ENCODE results near the gene PSMD13.

The PSMD13 gene

DNA sequence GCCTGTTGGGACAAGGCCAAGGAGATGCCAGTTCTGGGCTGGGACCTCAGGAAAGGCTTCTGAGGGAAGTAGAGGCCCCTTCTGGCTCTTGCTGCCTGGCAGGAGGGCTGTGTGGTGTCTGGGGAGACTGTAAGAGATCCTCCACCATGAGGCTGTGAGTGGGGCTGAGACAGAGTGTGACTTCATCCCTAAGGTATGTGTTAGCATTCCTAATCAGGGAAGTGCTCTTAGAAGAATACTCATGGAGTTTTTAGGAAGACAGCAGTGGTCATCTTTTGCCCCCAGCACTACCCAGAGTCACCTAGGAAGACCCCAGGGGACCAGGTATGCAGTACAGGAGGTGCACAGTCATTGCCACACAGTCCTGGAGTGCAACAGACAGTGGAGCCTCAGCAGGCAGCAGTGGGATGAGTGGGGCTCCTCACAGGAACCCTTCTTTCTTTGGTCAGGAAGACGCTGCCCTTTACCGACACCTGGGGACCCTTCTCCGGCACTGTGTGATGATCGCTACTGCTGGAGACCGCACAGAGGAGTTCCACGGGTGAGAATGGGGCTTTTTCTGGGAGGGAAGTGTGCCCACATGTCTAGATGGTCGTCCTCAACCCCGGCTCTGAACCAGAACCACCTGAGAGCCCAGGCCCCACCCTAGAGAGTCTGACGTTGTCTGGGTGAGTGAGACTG lies 26.5 kb upstream of the PSMD13 start:
- TF ChIP-seq, protein P1, sequence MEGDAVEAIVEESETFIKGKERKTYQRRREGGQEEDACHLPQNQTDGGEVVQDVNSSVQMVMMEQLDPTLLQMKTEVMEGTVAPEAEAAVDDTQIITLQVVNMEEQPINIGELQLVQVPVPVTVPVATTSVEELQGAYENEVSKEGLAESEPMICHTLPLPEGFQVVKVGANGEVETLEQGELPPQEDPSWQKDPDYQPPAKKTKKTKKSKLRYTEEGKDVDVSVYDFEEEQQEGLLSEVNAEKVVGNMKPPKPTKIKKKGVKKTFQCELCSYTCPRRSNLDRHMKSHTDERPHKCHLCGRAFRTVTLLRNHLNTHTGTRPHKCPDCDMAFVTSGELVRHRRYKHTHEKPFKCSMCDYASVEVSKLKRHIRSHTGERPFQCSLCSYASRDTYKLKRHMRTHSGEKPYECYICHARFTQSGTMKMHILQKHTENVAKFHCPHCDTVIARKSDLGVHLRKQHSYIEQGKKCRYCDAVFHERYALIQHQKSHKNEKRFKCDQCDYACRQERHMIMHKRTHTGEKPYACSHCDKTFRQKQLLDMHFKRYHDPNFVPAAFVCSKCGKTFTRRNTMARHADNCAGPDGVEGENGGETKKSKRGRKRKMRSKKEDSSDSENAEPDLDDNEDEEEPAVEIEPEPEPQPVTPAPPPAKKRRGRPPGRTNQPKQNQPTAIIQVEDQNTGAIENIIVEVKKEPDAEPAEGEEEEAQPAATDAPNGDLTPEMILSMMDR (conservative IDR thresholded peaks at IDR 0.05; ENCODE audit: low read depth, low read length) = no peak
- DNase-seq (ENCODE audit: low read depth) = peak; percentile 89
- peak overlapping the region; percentile 96 for H3K4me3 ChIP-seq (ENCODE audit: low read depth, low read length)

DNA sequence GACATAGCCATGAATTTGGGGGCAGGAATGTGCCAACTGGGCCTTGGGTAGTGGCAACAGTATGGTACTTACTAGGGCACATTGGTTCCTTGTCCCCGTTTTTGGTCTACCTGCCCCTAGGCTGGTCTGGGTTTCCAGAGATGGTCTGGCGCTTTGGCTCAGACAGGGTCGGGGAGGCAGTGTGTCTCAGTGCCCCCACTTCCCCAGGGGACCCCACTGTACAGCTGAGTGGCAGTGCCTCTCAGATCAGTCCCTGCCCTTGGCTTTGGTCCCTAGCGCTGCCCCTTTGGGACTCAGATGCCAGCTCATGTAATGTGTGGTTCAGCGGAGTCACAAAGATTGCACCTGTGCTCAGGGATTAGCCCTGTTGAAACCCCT lies 26.0 kb upstream of the PSMD13 start:
- no peak overlapping the region for H3K4me3 ChIP-seq (ENCODE audit: low read depth, low read length)
- TF ChIP-seq, protein P1 (conservative IDR thresholded peaks at IDR 0.05; ENCODE audit: low read depth, low read length) = no peak
- no peak for DNase-seq (ENCODE audit: low read depth)

DNA sequence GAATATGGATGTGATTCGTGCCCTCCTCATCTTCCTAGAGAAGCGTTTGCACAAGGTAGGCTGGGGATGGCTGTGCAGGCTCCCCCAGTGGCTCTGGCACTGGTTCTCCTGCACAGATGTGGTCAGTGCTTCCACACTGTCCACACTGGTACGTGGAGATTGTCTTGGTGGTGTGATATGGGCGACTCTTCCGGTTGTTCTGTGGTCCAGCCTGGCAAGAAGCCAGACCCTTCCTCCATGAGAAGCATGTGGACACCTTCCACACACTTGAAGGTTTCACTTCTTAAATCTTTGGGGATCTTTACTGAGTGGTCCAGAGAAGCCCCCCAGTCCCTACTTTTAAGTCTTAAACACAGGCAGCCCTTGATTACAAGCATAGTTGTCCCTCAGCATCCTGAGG lies 25.5 kb upstream of the PSMD13 start:
- no peak overlapping the region for H3K4me3 ChIP-seq (ENCODE audit: low read depth, low read length)
- no peak for DNase-seq (ENCODE audit: low read depth)
- TF ChIP-seq, protein P1 (conservative IDR thresholded peaks at IDR 0.05; ENCODE audit: low read depth, low read length) = no peak

DNA sequence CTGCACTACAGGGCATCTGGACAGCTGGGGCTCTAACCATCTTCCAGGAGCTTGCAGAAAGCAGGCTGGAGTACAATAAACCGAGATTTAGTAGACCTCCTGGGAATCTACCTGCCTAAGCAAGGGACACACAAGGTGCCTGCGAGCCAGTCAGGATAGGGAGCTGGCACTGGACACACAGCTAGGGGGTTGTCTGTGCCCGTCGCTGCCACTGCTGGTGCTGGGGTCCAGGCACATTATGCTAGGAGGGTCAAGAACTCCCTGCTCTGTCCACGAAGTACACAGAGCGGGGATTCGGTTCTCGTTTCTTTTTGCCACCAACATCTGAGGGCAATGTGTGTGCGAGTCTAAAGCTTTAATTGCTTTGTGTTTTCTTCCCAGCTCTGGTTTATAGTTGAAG lies 25.0 kb upstream of the PSMD13 start:
- TF ChIP-seq, protein P1 (conservative IDR thresholded peaks at IDR 0.05; ENCODE audit: low read depth, low read length) = no peak
- H3K4me3 ChIP-seq (ENCODE audit: low read depth, low read length) = no peak overlapping the region
- no peak for DNase-seq (ENCODE audit: low read depth)

DNA sequence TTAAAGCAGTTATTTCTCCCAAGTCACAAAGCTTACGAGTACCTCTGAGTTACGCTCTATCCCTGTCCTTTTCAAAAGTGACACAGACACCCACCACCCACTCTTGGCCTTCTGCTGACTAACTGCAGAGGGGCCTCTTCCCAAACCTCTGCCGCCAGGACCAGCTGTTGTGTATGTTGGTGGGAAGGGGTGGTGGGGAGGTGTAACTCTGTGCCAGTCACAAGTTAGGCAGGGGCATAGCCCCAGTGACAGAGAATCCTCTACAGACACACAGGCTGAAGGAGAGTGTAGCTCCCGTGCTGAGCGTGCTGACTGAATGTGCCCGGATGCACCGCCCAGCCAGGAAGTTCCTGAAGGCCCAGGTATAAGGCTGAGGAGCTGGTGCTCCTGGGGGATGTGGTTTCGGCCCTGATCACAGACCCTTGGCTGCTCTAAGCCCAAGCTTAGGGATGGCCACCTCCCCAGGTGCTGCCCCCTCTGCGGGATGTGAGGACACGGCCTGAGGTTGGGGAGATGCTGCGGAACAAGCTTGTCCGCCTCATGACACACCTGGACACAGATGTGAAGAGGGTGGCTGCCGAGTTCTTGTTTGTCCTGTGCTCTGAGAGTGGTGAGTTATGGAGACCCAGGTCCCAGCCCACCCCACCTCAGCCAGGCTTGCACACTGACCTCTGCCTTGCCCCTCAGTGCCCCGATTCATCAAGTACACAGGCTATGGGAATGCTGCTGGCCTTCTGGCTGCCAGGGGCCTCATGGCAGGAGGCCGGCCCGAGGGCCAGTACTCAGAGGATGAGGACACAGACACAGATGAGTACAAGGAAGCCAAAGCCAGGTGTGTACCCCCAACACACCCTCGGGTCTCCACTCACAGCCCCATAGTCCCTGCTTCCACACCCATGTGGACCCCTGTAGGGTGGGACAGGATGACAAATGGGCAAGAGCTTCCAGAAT lies 24.4 kb upstream of the PSMD13 start:
- TF ChIP-seq, protein P1 (conservative IDR thresholded peaks at IDR 0.05; ENCODE audit: low read depth, low read length) = no peak
- H3K4me3 ChIP-seq (ENCODE audit: low read depth, low read length) = no peak overlapping the region
- no peak for DNase-seq (ENCODE audit: low read depth)

DNA sequence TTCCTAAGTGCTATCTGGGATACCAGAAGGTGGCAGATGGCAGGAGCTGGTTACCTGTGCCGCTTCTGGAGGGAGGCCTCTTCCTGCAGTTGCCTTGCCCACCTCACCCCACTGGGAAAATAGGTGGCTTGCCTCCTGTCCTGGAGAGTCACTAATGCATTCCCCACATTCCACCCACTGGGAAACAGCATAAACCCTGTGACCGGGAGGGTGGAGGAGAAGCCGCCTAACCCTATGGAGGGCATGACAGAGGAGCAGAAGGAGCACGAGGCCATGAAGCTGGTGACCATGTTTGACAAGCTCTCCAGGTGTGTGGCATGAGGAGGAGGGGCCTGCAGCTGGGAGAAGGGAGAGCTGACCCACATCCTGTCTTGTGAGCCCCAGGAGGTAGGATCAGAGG lies 23.7 kb upstream of the PSMD13 start:
- TF ChIP-seq, protein P1 (conservative IDR thresholded peaks at IDR 0.05; ENCODE audit: low read depth, low read length) = no peak
- no peak for DNase-seq (ENCODE audit: low read depth)
- H3K4me3 ChIP-seq (ENCODE audit: low read depth, low read length) = no peak overlapping the region
